HEK293 (cell line): ENCODE measurements around the gene FANCE.

Source experiments
- CTCF ChIA-PET: fragments of 350-600 bp; formaldehyde crosslinking; extraction: SDS; loops from one replicate; lab custom pipeline; 2021; ENCODE audit warnings: antibody characterized with exemption; lab: Yijun Ruan, JAX
- POLR2A ChIA-PET: fragments of 300-600 bp; formaldehyde crosslinking; extraction: SDS; loops from one replicate; lab custom pipeline; 2020; ENCODE audit warnings: antibody characterized with exemption, inconsistent platforms; lab: Yijun Ruan, JAX
- H3K27ac ChIP-seq: fragments of 200-500 bp; sonication (Bioruptor generic); 2 replicates; pipeline ENCODE4 v1.5.1; 2014; ENCODE audit warnings: low read depth, low read length, control low read depth, inconsistent platforms; ENCODE audit errors: extremely low read depth
- H3K36me3 ChIP-seq, 2 experiments: fragments of 200-500 bp in 1 of 2; sonication (Bioruptor generic) in 1 of 2; 1 replicate in 1 of 2; 2 replicates in 1 of 2; pipeline ENCODE4 v1.5.1; 2014 to 2017; ENCODE audit warnings: inconsistent platforms in 2 of 2, low read length in 2 of 2; ENCODE audit not compliant: control insufficient read depth in 2 of 2, insufficient read depth in 1 of 2
- H3K4me1 ChIP-seq: fragments of 200-500 bp; sonication (Bioruptor generic); 2 replicates; pipeline ENCODE4 v1.5.1; 2014; ENCODE audit warnings: mild to moderate bottlenecking, low read length, inconsistent platforms; ENCODE audit not compliant: control insufficient read depth, insufficient read depth
- H3K4me3 ChIP-seq: 2 replicates; pipeline ENCODE4 v1.5.1; 2011; ENCODE audit warnings: low read depth, mild to moderate bottlenecking, control low read depth, low read length, moderate library complexity
- H3K9me3 ChIP-seq: fragments of 200-500 bp; sonication (Bioruptor generic); 2 replicates; pipeline ENCODE4 v1.5.1; 2014; ENCODE audit warnings: low read depth, low read length, inconsistent platforms; ENCODE audit not compliant: control insufficient read depth, insufficient read depth
- CTCF ChIP-seq: fragments of 450-650 bp; formaldehyde crosslinking; IDR thresholded peaks from 2 replicates; pipeline ENCODE4 v1.5.1; 2016; ENCODE audit warnings: missing biosample characterization, missing genetic modification characterization
- HOXC10 ChIP-seq: sonication (generic); formaldehyde crosslinking; IDR thresholded peaks from 2 replicates; pipeline ENCODE4 v1.8.1; 2023; ENCODE audit warnings: mild to moderate bottlenecking, missing genetic modification reagents
- HOXD13 ChIP-seq: sonication (generic); formaldehyde crosslinking; IDR thresholded peaks from 2 replicates; pipeline ENCODE4 v1.8.0; 2022; ENCODE audit warnings: missing genetic modification reagents, borderline replicate concordance
- KLF10 ChIP-seq: fragments of 450-650 bp; IDR thresholded peaks from 2 replicates; pipeline ENCODE4 v1.5.1; 2018; ENCODE audit warnings: missing biosample characterization, mild to moderate bottlenecking, missing genetic modification characterization
- MYNN ChIP-seq: fragments of 450-650 bp; formaldehyde crosslinking; IDR thresholded peaks from 2 replicates; pipeline ENCODE4 v1.5.1; 2016; ENCODE audit warnings: missing biosample characterization, missing genetic modification characterization, borderline replicate concordance
- SP2 ChIP-seq: fragments of 450-650 bp; formaldehyde crosslinking; IDR thresholded peaks from 2 replicates; pipeline ENCODE4 v1.5.1; 2016; ENCODE audit warnings: missing biosample characterization, missing genetic modification characterization
- TSHZ1 ChIP-seq: fragments of 450-650 bp; formaldehyde crosslinking; IDR thresholded peaks from 2 replicates; pipeline ENCODE4 v1.5.1; 2016; ENCODE audit warnings: missing biosample characterization, missing genetic modification characterization, borderline replicate concordance
- ZBTB48 ChIP-seq: fragments of 450-650 bp; formaldehyde crosslinking; IDR thresholded peaks from 2 replicates; pipeline ENCODE4 v1.5.1; 2016; ENCODE audit warnings: missing biosample characterization, missing genetic modification characterization
- ZEB2 ChIP-seq: fragments of 450-650 bp; formaldehyde crosslinking; IDR thresholded peaks from 2 replicates; pipeline ENCODE4 v1.5.1; 2016; ENCODE audit warnings: missing biosample characterization, missing genetic modification characterization
- ZNF169 ChIP-seq: fragments of 450-650 bp; formaldehyde crosslinking; IDR thresholded peaks from 2 replicates; pipeline ENCODE4 v1.5.1; 2016; ENCODE audit warnings: missing biosample characterization, missing genetic modification characterization
- ZNF292 ChIP-seq: fragments of 450-650 bp; formaldehyde crosslinking; IDR thresholded peaks from 2 replicates; pipeline ENCODE4 v1.5.1; 2016; ENCODE audit warnings: low read depth, missing biosample characterization, missing genetic modification characterization, borderline replicate concordance
- ZNF423 ChIP-seq: fragments of 450-650 bp; formaldehyde crosslinking; IDR thresholded peaks from 2 replicates; pipeline ENCODE4 v1.5.1; 2016; ENCODE audit warnings: missing biosample characterization, missing genetic modification characterization
- ZNF433 ChIP-seq: fragments of 450-650 bp; formaldehyde crosslinking; IDR thresholded peaks from 2 replicates; pipeline ENCODE4 v1.5.1; 2016; ENCODE audit warnings: missing biosample characterization, missing genetic modification characterization, low read depth
- ZNF548 ChIP-seq: fragments of 450-650 bp; formaldehyde crosslinking; IDR thresholded peaks from 2 replicates; pipeline ENCODE4 v1.5.1; 2016; ENCODE audit warnings: missing biosample characterization, missing genetic modification characterization
- ZNF549 ChIP-seq: fragments of 450-650 bp; IDR thresholded peaks from 2 replicates; pipeline ENCODE4 v1.5.1; 2018; ENCODE audit warnings: missing biosample characterization, missing genetic modification characterization, mild to moderate bottlenecking, inconsistent platforms, moderate library complexity
- ZNF571 ChIP-seq: fragments of 450-650 bp; formaldehyde crosslinking; IDR thresholded peaks from 2 replicates; pipeline ENCODE4 v1.5.0; 2017; ENCODE audit warnings: missing biosample characterization, missing genetic modification characterization
- ZNF621 ChIP-seq: fragments of 450-650 bp; formaldehyde crosslinking; IDR thresholded peaks from 2 replicates; pipeline ENCODE4 v1.5.1; 2017; ENCODE audit warnings: missing biosample characterization, missing genetic modification characterization
- ZNF623 ChIP-seq: fragments of 450-650 bp; formaldehyde crosslinking; IDR thresholded peaks from 2 replicates; pipeline ENCODE4 v1.5.1; 2016; ENCODE audit warnings: missing biosample characterization, missing genetic modification characterization
- ZNF701 ChIP-seq: fragments of 450-650 bp; formaldehyde crosslinking; IDR thresholded peaks from 2 replicates; pipeline ENCODE4 v1.5.1; 2016; ENCODE audit warnings: missing biosample characterization, missing genetic modification characterization
- ZNF843 ChIP-seq: fragments of 450-650 bp; formaldehyde crosslinking; IDR thresholded peaks from 2 replicates; pipeline ENCODE4 v1.5.1; 2016; ENCODE audit warnings: missing biosample characterization, missing genetic modification characterization
- ZSCAN16 ChIP-seq: fragments of 450-650 bp; formaldehyde crosslinking; IDR thresholded peaks from 2 replicates; pipeline ENCODE4 v1.5.1; 2016; ENCODE audit warnings: missing biosample characterization, missing genetic modification characterization
- ZXDB ChIP-seq: fragments of 450-650 bp; formaldehyde crosslinking; IDR thresholded peaks from 2 replicates; pipeline ENCODE4 v1.5.1; 2016; ENCODE audit warnings: missing biosample characterization, missing genetic modification characterization

FANCE gene

GRCh38 chr6:35463292-35463691, 11.2 kb downstream of the FANCE start:
- Histone ChIP-seq H3K4me3 (no peak overlapping the region), H3K27ac (no peak overlapping the region), H3K9me3 (no peaks in the 10 kb centered on the region), H3K4me1 (0 out of 2 replicates have a peak, but pooled peaks cover 5% of the 10 kb centered on the region), H3K36me3 (peaks cover 35 to 65% of the 10 kb centered on the region in 2 experiments)
- ChIA-PET POLR2A (interaction anchor here (0.6 to 1.5 kb wide), 3 partner anchors 7 to 145 kb away, joined by 3 read pairs; partner anchors contain the start of gene PPARD), CTCF (interaction anchor here (0.9 to 6.3 kb wide), 3 partner anchors 14 to 170 kb away, joined by 4 to 49 read pairs (median 8); partner anchors contain the start of gene PPARD)
- TF ChIP-seq ZNF548 (tag by site-specific recombination): no peak
- TF ChIP-seq TSHZ1: no peak
- TF ChIP-seq ZNF701 (tag by site-specific recombination): no peak
- TF ChIP-seq ZSCAN16: no peak
- TF ChIP-seq HOXC10: no peak
- TF ChIP-seq ZNF292 (tag by site-specific recombination): no peak
- no peak for TF ChIP-seq ZNF549 (tag by site-specific recombination)
- TF ChIP-seq ZBTB48 (tag by site-specific recombination): no peak
- TF ChIP-seq ZNF169 (tag by site-specific recombination): no peak
- TF ChIP-seq ZNF843 (tag by site-specific recombination): no peak
- TF ChIP-seq MYNN: no peak
- TF ChIP-seq ZNF433 (tag by site-specific recombination): no peak

- TF ChIP-seq ZSCAN16: no peak
- no peak for TF ChIP-seq ZNF701 (tag by site-specific recombination)
- no peak for TF ChIP-seq KLF10 (tag by site-specific recombination)
- no peak for TF ChIP-seq SP2 (tag by site-specific recombination)
- TF ChIP-seq TSHZ1: no peak
- TF ChIP-seq ZNF623 (tag by site-specific recombination): no peak
- TF ChIP-seq ZEB2 (tag by site-specific recombination): no peak
- TF ChIP-seq ZNF621 (tag by site-specific recombination): no peak
- no peak for TF ChIP-seq HOXD13
- TF ChIP-seq CTCF (tag by site-specific recombination): no peak
- no peak for TF ChIP-seq ZNF423 (tag by site-specific recombination)
- no peak for TF ChIP-seq ZNF571
- TF ChIP-seq ZXDB (tag by site-specific recombination): no peak
- CTCF ChIA-PET: interaction anchor here (0.6 to 6.3 kb wide), 12 partner anchors 10 to 338 kb away, joined by 3 to 53 read pairs (median 4); partner anchors contain the start of genes FANCE and PPARD
- no peak overlapping the region for H3K27ac ChIP-seq
- 0 out of 2 replicates have a peak, but pooled peaks cover 5% of the 10 kb centered on the region for H3K4me1 ChIP-seq
- no peak overlapping the region for H3K4me3 ChIP-seq
- peaks cover 23 to 67% of the 10 kb centered on the region in 2 experiments; a peak in 2 of 3 replicates for H3K36me3 ChIP-seq
- H3K9me3 ChIP-seq: no peaks in the 10 kb centered on the region
- POLR2A ChIA-PET: interaction anchor here (1.3 kb wide), 1 partner anchor 123 kb away, joined by 4 read pairs; the partner anchor contains the start of gene PPARD
Observed at GRCh38 chr6:35465646-35466045, 13.5 kb downstream of the FANCE start.
